Measurements from ENCODE around the gene MSI2. TPM values are rescaled to one million over a fixed set of nuclear protein-coding genes. Genes with fewer than 3 reads are reported as not detected.

Gene MSI2
- total RNA-seq, 1 donor from 2014 or later: 144 TPM

DNA sequence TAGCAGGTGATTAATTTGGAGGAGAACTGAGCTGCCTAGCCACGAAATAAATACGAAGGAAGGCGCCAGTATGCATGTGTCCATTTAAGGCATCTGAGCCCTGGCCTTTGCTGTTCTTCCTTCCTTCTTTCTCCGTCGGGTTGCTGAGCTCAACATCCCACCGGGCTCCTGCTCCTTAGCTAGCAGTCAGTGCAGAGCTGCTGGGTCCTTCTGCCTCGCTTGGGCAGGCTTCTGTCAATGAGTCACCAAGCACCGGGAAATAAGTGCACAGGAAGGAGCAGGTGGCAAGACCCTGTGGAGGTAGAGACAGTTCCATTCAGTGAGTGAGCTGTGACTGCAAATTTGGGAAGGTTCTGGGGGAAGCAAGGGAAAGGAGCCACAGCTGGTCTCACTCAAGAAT is 368.1 kb downstream of the MSI2 start:
- Mint-ChIP-seq H3K9me3 (no peaks in the 10 kb centered on the region), H3K36me3 (peaks cover 14% of the 10 kb centered on the region), H3K4me3 (no peak overlapping the region), H3K27me3 (ENCODE audit: low read depth) (no peaks in the 10 kb centered on the region), H3K4me1 (peaks cover 32% of the 10 kb centered on the region), H3K27ac (peak overlapping the region; percentile 73)
- TF ChIP-seq, protein P1, sequence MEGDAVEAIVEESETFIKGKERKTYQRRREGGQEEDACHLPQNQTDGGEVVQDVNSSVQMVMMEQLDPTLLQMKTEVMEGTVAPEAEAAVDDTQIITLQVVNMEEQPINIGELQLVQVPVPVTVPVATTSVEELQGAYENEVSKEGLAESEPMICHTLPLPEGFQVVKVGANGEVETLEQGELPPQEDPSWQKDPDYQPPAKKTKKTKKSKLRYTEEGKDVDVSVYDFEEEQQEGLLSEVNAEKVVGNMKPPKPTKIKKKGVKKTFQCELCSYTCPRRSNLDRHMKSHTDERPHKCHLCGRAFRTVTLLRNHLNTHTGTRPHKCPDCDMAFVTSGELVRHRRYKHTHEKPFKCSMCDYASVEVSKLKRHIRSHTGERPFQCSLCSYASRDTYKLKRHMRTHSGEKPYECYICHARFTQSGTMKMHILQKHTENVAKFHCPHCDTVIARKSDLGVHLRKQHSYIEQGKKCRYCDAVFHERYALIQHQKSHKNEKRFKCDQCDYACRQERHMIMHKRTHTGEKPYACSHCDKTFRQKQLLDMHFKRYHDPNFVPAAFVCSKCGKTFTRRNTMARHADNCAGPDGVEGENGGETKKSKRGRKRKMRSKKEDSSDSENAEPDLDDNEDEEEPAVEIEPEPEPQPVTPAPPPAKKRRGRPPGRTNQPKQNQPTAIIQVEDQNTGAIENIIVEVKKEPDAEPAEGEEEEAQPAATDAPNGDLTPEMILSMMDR (IDR thresholded peaks at IDR 0.05; ENCODE audit: unreplicated experiment): no peak
- no peak for DNase-seq (ENCODE audit: low spot score in 2 of 2, unreplicated experiment in 2 of 2)

DNA sequence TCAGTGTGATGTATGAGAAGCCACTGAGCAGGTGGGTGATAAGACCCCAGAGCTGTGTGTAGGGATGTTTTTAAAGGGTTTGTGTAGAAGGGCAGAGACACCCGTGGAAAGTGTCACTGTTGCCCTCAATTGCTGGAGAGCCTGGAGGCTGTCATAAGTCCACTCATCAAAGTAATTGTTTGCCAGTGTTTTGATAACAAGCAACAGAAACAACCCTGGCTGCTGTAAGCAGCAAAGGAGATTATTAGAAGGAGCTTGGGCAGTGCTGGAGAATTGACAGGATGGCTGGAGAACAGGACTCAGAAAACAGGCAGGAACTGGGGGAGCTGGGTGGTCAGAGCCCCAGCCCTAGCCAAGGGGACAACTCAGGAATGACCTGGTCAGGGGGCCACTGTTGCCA is 369.2 kb downstream of the MSI2 start:
- Mint-ChIP-seq H3K27ac (peak overlapping the region; percentile 47), H3K4me3 (no peak overlapping the region), H3K9me3 (no peaks in the 10 kb centered on the region), H3K36me3 (peaks cover 17% of the 10 kb centered on the region), H3K4me1 (peaks cover 32% of the 10 kb centered on the region), H3K27me3 (ENCODE audit: low read depth) (no peaks in the 10 kb centered on the region)
- DNase-seq (ENCODE audit: low spot score in 2 of 2, unreplicated experiment in 2 of 2): no peak
- TF ChIP-seq, protein P1 (IDR thresholded peaks at IDR 0.05; ENCODE audit: unreplicated experiment): no peak

DNA sequence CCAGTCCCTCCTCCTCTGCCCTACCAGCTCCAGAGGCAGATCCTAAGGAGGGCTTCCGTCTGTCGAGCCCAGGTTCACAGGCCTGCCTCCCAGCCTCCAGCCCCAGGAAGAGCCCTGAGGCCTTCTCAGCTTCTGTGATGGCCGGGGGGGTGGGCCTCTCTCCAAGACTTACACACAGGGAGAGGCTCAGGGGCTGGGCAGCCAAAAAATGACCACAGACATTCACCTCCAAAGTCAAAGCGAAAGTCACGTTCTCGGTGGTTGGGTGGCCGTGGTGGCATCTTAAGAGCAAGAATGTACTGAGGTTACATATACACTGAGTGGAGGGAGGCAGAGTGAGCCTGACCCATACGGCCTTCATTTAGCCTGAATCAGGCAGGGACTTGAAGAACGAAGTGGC is 369.6 kb downstream of the MSI2 start:
- no peak for DNase-seq (ENCODE audit: low spot score in 2 of 2, unreplicated experiment in 2 of 2)
- Mint-ChIP-seq H3K36me3 (peaks cover 17% of the 10 kb centered on the region), H3K27me3 (ENCODE audit: low read depth) (no peaks in the 10 kb centered on the region), H3K9me3 (no peaks in the 10 kb centered on the region), H3K4me3 (no peak overlapping the region), H3K27ac (no peak overlapping the region), H3K4me1 (peaks cover 32% of the 10 kb centered on the region)
- TF ChIP-seq, protein P1 (IDR thresholded peaks at IDR 0.05; ENCODE audit: unreplicated experiment): no peak

DNA sequence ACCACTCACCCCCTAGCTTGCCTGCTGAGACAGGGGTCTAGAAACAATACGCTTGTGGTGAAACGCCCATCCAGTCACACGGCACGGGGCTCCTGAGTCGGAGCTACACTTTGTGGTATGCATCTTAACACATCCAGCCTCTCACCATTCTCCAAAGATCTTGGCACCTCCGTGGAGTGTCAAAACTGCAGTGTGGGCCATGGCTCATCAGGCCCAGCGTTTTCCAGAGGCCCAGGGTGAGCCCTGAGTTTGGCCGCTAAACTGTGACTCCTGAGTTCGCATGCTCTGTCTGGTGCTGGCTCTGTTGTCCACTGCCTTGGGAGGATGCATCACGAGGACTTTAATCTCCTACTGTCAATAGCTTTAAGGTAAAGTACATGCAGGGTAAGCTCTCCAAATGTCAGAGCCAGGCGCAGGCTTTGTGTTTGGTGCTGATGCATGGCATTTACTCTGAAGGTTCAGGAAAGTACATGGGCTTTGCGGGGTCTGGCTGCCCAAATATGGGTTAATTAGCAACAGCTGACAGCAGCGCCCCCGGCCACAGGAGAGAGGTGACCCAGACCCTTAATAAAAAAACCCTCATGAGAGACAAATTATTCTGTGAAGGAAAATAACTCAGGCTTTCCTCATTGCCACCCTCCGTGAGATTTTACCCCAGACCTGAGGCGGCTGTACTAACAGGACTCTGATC is 370.3 kb downstream of the MSI2 start:
- Mint-ChIP-seq H3K9me3 (no peaks in the 10 kb centered on the region), H3K27me3 (ENCODE audit: low read depth) (no peaks in the 10 kb centered on the region), H3K4me1 (peaks cover 32% of the 10 kb centered on the region), H3K4me3 (no peak overlapping the region), H3K27ac (no peak overlapping the region), H3K36me3 (peaks cover 19% of the 10 kb centered on the region)
- no peak for DNase-seq (ENCODE audit: low spot score in 2 of 2, unreplicated experiment in 2 of 2)
- TF ChIP-seq, protein P1 (IDR thresholded peaks at IDR 0.05; ENCODE audit: unreplicated experiment): no peak

DNA sequence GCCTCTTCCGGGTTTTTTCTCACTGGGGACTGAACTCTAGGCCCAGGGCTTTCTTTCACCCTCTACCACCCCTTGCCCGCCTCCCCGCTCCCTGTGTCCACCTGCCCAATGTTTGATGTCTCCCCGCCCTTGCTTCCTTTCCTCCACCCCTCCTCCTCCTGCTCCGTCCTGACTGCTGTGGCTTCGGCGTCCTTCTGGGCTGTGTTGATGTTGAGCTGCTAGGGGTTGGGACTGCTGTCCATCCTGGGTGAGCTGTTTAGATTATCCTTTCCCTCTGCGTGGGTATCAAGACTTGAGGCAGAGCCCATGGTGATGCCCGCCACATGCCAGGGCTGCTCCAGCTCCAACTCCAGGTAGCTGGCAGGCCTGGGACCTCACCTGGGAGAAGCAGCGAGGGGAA is 371.3 kb downstream of the MSI2 start:
- Mint-ChIP-seq H3K36me3 (peaks cover 23% of the 10 kb centered on the region), H3K4me3 (no peak overlapping the region), H3K4me1 (peaks cover 27% of the 10 kb centered on the region), H3K27ac (no peak overlapping the region), H3K9me3 (no peaks in the 10 kb centered on the region), H3K27me3 (ENCODE audit: low read depth) (no peaks in the 10 kb centered on the region)
- TF ChIP-seq, protein P1 (IDR thresholded peaks at IDR 0.05; ENCODE audit: unreplicated experiment): no peak
- no peak for DNase-seq (ENCODE audit: low spot score in 2 of 2, unreplicated experiment in 2 of 2)

All from mesothelial cell of epicardium (in vitro differentiated cells).